Prostate gland (tissue), 2 donors: ENCODE measurements around the gene RPS6KA2. TPM values are rescaled to one million over a fixed set of nuclear protein-coding genes. Genes with fewer than 3 reads are reported as not detected.

ENCODE experiments used
- DNase-seq: peaks from one replicate; pipeline ENCODE4 v3.0.0-alpha.2; 2019; ENCODE audit warnings: low spot score
- H3K27ac ChIP-seq, 2 donors: fragments of 200-600 bp; sonication (generic); 2 replicates each; pipeline ENCODE4 v1.5.1; 2017 to 2019
- H3K27me3 ChIP-seq: fragments of 200-600 bp; sonication (generic); replicated peaks from 2 replicates; pipeline ENCODE4 v1.5.1; 2019; ENCODE audit not compliant: insufficient read depth
- H3K36me3 ChIP-seq, 2 donors: fragments of 200-600 bp; sonication (generic); 1 replicate in 1 of 2; 2 replicates in 1 of 2; pipeline versions ENCODE4 v1.5.1 to v1.8.1; 2017 to 2019
- H3K4me1 ChIP-seq: fragments of 200-600 bp; sonication (generic); replicated peaks from 2 replicates; pipeline ENCODE4 v1.5.1; 2019
- H3K4me3 ChIP-seq, 2 donors: fragments of 200-600 bp; sonication (generic); 2 replicates each; pipeline ENCODE4 v1.5.1; 2017 to 2019
- H3K9me3 ChIP-seq: fragments of 200-600 bp; sonication (generic); 2 replicates; pipeline ENCODE4 v1.5.1; 2017
- POLR2A ChIP-seq: fragments of 450-650 bp; IDR thresholded peaks from one replicate; pipeline ENCODE4 v1.6.1; 2016; ENCODE audit warnings: antibody characterized with exemption, mild to moderate bottlenecking
- POLR2AphosphoS5 ChIP-seq: sonication (generic); formaldehyde crosslinking; IDR thresholded peaks from one replicate; pipeline ENCODE4 v1.6.1; 2017; ENCODE audit warnings: antibody characterized with exemption
- WGBS: methylation state at CpG from one replicate; pipeline ENCODE4 v1.1.5; 2018; 5-methylcytosine and 5-hydroxymethylcytosine counted together
- intact Hi-C: fragments of 100-400 bp; cut with DNase I; formaldehyde crosslinking; loops from one replicate; pipeline ENCODE4 v1.14.2; 2022
- total RNA-seq, 2 donors: library from RNA; depleted of rRNA; stranded (reverse); fragments of >200 nt; gene quantifications; one replicate each; pipeline ENCODE4 v1.1.0, GENCODE V29; 2016
- TF ChIP-seq, protein P1 (sequence below), 4 experiments: fragments of 200-600 bp in 2 of 4; fragments of 450-650 bp in 2 of 4; sonication (generic) in 2 of 4; IDR thresholded peaks; 1 replicate in 3 of 4; 2 replicates in 1 of 4; pipeline ENCODE4 v1.5.1; 2016 to 2019; ENCODE audit warnings: antibody characterized with exemption in 4 of 4, mild to moderate bottlenecking in 2 of 4, moderate library complexity in 2 of 4

RPS6KA2 gene
- total RNA-seq, 2 donors from 2014 or later: 32.2 to 44.3 TPM

DNA sequence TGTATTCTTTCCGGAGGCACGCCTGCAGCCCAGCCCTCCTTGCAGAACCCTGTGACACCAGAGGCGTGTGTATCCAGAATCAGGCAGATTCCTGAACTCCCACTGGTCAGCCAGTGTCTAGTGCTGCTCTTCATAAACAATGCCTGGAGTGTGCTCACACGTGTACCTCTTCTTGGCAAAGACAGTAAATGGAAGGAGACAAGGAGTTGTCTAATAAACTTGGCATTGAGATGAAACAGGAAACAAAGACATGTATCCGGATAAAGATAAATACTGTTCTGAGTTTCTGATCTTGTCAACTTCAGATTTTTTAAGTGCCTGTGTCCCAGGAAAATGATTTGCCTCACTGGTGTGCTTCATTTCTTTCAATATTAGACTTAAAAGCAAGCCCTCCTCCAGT is 1.7 kb downstream of the RPS6KA2 start:
- Histone ChIP-seq H3K4me3 (peak overlapping the region in 1 of 2 donors; percentile 96), H3K27ac (peak overlapping the region; percentile 79 to 85), H3K4me1 (peaks cover 9% of the 10 kb centered on the region), H3K27me3 (no peaks in the 10 kb centered on the region), H3K9me3 (no peaks in the 10 kb centered on the region), H3K36me3 (no peaks in the 10 kb centered on the region)
- intact Hi-C loops: loop anchor here (5.0 to 10.0 kb wide), 3 partner anchors 68 to 243 kb away; partner anchors contain the start of gene MPC1
- TF ChIP-seq POLR2AphosphoS5: peak; percentile 34
- no peak for TF ChIP-seq POLR2A
- WGBS: 38% methylated on average over 5 of the region's 5 CpGs
- no peak for DNase-seq

DNA sequence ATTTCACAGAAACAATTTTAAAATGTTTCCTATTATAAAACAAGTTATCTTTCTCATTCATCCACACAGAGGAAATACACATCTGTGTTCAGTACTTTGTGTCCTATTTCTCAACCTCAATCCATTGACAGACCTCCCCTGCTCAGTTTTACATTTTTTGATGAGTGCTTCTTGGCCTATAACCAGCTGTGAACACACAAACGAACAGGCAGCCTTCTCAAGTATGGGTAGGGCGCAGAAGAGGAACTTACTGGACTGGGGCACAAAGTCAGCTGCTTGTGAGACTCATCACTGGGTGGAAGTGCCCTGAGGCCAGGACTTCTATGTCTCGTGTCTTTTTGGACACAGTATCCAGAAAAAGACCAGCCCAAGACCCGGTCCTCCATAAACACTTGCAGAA is 2.8 kb downstream of the RPS6KA2 start:
- TF ChIP-seq POLR2A (no peak), POLR2AphosphoS5 (peak; percentile 73)
- intact Hi-C loops: loop anchor here (10.0 kb wide), 1 partner anchor 159 kb away; no protein-coding TSS in a partner anchor
- peaks cover 9% of the 10 kb centered on the region for H3K4me1 ChIP-seq
- H3K36me3 ChIP-seq: no peaks in the 10 kb centered on the region
- DNase-seq: peak; percentile 44
- H3K4me3 ChIP-seq: no peak overlapping the region
- H3K27me3 ChIP-seq: no peaks in the 10 kb centered on the region
- H3K9me3 ChIP-seq: no peaks in the 10 kb centered on the region
- H3K27ac ChIP-seq: peak overlapping the region in 1 of 2 donors; percentile 22
- WGBS: 57% methylated on average over 4 of the region's 4 CpGs

DNA sequence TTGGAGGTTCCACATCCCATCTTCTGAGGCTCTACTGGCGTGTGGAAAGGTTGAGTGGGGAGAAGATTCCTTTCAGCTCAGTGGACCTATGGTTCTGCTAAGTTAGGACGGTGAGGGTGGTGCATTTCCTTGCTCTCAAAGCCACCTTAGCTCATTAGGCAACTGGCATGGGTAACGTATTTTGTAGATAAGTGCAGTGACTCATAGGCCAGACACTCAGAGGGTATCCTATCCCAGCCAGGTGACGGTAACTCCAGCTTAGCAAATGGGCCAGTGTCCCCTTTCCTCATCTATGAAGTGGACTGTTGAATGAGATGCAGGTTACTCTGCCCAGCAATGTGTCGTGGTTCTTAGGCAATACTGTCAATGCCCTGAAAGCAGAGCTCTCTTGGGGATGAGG is 3.7 kb downstream of the RPS6KA2 start:
- Histone ChIP-seq H3K4me3 (no peak overlapping the region), H3K36me3 (no peaks in the 10 kb centered on the region), H3K27me3 (no peaks in the 10 kb centered on the region), H3K27ac (no peak overlapping the region), H3K9me3 (no peaks in the 10 kb centered on the region), H3K4me1 (peaks cover 2% of the 10 kb centered on the region)
- intact Hi-C loops: loop anchor here (10.0 kb wide), 1 partner anchor 159 kb away; no protein-coding TSS in a partner anchor
- 96% methylated on average over 5 of the region's 5 CpGs for WGBS
- TF ChIP-seq, protein P1, sequence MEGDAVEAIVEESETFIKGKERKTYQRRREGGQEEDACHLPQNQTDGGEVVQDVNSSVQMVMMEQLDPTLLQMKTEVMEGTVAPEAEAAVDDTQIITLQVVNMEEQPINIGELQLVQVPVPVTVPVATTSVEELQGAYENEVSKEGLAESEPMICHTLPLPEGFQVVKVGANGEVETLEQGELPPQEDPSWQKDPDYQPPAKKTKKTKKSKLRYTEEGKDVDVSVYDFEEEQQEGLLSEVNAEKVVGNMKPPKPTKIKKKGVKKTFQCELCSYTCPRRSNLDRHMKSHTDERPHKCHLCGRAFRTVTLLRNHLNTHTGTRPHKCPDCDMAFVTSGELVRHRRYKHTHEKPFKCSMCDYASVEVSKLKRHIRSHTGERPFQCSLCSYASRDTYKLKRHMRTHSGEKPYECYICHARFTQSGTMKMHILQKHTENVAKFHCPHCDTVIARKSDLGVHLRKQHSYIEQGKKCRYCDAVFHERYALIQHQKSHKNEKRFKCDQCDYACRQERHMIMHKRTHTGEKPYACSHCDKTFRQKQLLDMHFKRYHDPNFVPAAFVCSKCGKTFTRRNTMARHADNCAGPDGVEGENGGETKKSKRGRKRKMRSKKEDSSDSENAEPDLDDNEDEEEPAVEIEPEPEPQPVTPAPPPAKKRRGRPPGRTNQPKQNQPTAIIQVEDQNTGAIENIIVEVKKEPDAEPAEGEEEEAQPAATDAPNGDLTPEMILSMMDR (IDR thresholded peaks at IDR 0.05): no peak
- TF ChIP-seq POLR2AphosphoS5: no peak
- TF ChIP-seq POLR2A: no peak
- no peak for DNase-seq

DNA sequence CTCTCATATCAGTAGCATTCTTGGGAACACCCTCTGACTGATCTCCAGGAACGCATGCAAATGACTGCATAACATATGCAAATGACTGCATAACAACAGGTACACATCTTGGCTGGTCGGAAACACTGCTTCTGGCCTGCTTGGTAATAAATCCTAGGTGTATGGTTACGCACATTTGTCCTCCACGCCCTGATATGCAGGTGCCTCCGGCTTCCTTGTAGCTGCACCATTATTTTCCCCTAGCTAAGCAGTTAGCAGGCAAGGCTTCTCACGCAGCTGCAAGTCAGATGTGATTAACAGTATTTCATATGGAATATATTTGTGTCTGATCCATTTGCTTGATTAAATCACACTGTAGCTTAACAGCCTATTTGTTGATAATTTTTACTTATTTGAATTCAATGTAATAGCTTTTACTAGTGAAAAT is 5.9 kb downstream of the RPS6KA2 start:
- no peaks in the 10 kb centered on the region for H3K36me3 ChIP-seq
- H3K27ac ChIP-seq: peak overlapping the region in 1 of 2 donors; percentile 59
- 77% methylated on average over 6 of the region's 6 CpGs for WGBS
- no peaks in the 10 kb centered on the region for H3K27me3 ChIP-seq
- no peak for TF ChIP-seq POLR2AphosphoS5
- TF ChIP-seq, protein P1 (IDR thresholded peaks at IDR 0.05): no peak
- no peak for TF ChIP-seq POLR2A
- no peaks in the 10 kb centered on the region for H3K4me1 ChIP-seq
- no peak overlapping the region for H3K4me3 ChIP-seq
- no peaks in the 10 kb centered on the region for H3K9me3 ChIP-seq
- DNase-seq: no peak
- intact Hi-C loops: loop anchor here (10.0 kb wide), 1 partner anchor 156 kb away; no protein-coding TSS in a partner anchor

DNA sequence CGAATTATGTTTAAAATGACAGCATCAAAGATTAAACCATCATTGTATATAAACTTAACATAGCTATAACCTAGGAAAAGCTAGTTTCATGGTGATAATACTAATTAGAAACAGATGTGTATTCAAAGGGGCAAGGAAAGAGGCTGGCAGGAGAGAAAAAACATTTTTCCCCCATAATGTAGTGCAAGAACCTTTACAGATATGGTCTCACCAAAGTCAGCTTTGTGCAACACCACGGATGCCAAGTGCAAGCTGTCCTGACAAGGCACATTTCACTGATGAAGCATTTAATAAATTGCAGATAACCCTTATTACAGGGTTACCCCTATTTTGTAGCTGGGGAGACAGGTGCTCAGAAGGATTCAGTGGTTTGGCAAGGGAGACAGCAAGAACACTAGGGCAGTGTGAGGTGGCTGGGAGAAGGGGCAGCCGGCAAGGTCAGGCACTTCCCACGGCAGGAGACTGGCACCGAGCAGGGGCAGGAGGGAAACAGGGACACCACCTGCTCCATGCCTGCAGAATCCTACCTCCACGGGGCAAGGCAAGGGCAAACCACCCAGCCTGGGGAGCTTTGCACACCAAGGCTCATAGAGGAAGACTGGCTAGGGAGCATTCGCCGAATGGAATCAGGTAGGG is 6.5 kb downstream of the RPS6KA2 start:
- intact Hi-C loops: loop anchor here (10.0 kb wide), 1 partner anchor 156 kb away; no protein-coding TSS in a partner anchor
- H3K27me3 ChIP-seq: no peaks in the 10 kb centered on the region
- no peaks in the 10 kb centered on the region for H3K36me3 ChIP-seq
- no peaks in the 10 kb centered on the region for H3K9me3 ChIP-seq
- DNase-seq: no peak
- 77% methylated on average over 8 of the region's 8 CpGs for WGBS
- H3K4me3 ChIP-seq: no peak overlapping the region
- no peaks in the 10 kb centered on the region for H3K4me1 ChIP-seq
- peak overlapping the region; percentile 35 to 59 for H3K27ac ChIP-seq
- TF ChIP-seq POLR2A: no peak
- TF ChIP-seq POLR2AphosphoS5: no peak

DNA sequence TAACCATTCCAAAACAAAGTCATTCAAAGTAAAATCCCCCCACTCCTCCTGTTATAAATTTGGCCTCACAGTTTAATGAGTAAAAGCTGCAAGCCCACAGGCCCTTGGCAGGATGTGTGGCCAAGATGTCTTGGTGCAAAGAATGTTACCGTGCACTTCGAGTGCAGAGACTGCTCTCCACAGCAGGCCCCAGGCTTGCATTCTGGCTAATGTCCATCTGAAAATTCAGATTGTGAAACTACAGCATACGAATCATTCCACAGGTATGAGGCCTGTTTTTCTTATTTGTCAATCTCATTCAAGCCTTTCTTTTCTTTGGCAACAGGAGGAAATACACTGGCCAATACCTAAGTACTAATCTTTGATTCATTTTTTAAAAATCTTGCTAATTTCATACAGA is 7.1 kb downstream of the RPS6KA2 start:
- peak; percentile 51 for DNase-seq
- H3K4me3 ChIP-seq: no peak overlapping the region
- H3K4me1 ChIP-seq: no peaks in the 10 kb centered on the region
- no peaks in the 10 kb centered on the region for H3K9me3 ChIP-seq
- H3K27ac ChIP-seq: peak overlapping the region; percentile 35 to 59
- no peaks in the 10 kb centered on the region for H3K36me3 ChIP-seq
- intact Hi-C loops: loop anchor here (10.0 kb wide), 1 partner anchor 155 kb away; no protein-coding TSS in a partner anchor
- H3K27me3 ChIP-seq: no peaks in the 10 kb centered on the region
- WGBS: 18% methylated on average over 3 of the region's 3 CpGs
- TF ChIP-seq POLR2AphosphoS5: peak; percentile 77
- TF ChIP-seq, protein P1 (IDR thresholded peaks at IDR 0.05): no peak
